T-helper 2 cell treated with Interferon-gamma antibody and Interleukin-4, amounts not matched to agents 5 μg/mL and 100 μg/mL, for 36 hours (primary cell): ENCODE results near the gene OR1M1.

Experiments used
- DNase-seq: peaks from one replicate; pipeline ENCODE4 v3.0.0; 2021; ENCODE audit warnings: low spot score
- H3K27ac Mint-ChIP-seq: one replicate; pipeline ENCODE4 v1.8.0; 2021; ENCODE audit warnings: mild to moderate bottlenecking, mixed read lengths
- H3K27me3 Mint-ChIP-seq: one replicate; pipeline ENCODE4 v1.8.0; 2021; ENCODE audit warnings: low read depth, mixed read lengths
- H3K36me3 Mint-ChIP-seq: one replicate; pipeline ENCODE4 v1.8.0; 2021; ENCODE audit warnings: low read depth, mixed read lengths
- H3K4me1 Mint-ChIP-seq: one replicate; pipeline ENCODE4 v1.8.0; 2021; ENCODE audit warnings: low read depth, mixed read lengths
- H3K4me3 Mint-ChIP-seq: one replicate; pipeline ENCODE4 v1.8.0; 2022; ENCODE audit warnings: mild to moderate bottlenecking, moderate library complexity, mixed read lengths
- H3K9me3 Mint-ChIP-seq: one replicate; pipeline ENCODE4 v1.8.0; 2021; ENCODE audit warnings: mixed read lengths

Gene OR1M1

GRCh38 chr19:9116547-9116946 is 29.7 kb downstream of the OR1M1 start:
- Mint-ChIP-seq H3K27me3 (no peaks in the 10 kb centered on the region), H3K4me1 (no peaks in the 10 kb centered on the region), H3K9me3 (peaks cover 3% of the 10 kb centered on the region), H3K4me3 (no peak overlapping the region), H3K27ac (no peak overlapping the region), H3K36me3 (no peaks in the 10 kb centered on the region)
- DNase-seq: no peak

- no peak within 1 kb of the TSS for H3K27ac Mint-ChIP-seq
- H3K9me3 Mint-ChIP-seq: peaks cover 7% of the 10 kb centered on the region
- H3K4me1 Mint-ChIP-seq: peaks cover 6% of the 10 kb centered on the region
- DNase-seq: no peak
- no peak within 1 kb of the TSS for H3K4me3 Mint-ChIP-seq
- no peaks in the 10 kb centered on the region for H3K36me3 Mint-ChIP-seq
- H3K27me3 Mint-ChIP-seq: peaks cover 2% of the 10 kb centered on the region
Measured at GRCh38 chr19:9126900-9127405, 40.1 kb downstream of the OR1M1 start, which contains the start of gene OR7G3. Gene OR7G3, minus strand, starts transcription at chr19:9126950. Its CDS starts 0 bp downstream, at chr19:9126950.

GRCh38 chr19:9128171-9128570 is 41.3 kb downstream of the OR1M1 start:
- DNase-seq: no peak
- H3K4me3 Mint-ChIP-seq: no peak overlapping the region

GRCh38 chr19:9130965-9131364 is 44.1 kb downstream of the OR1M1 start:
- Mint-ChIP-seq H3K4me3 (no peak overlapping the region), H3K9me3 (no peaks in the 10 kb centered on the region), H3K27ac (no peak overlapping the region), H3K4me1 (peaks cover 6% of the 10 kb centered on the region), H3K27me3 (peaks cover 2% of the 10 kb centered on the region), H3K36me3 (no peaks in the 10 kb centered on the region)
- no peak for DNase-seq

More at GRCh38 chr19:9128171-9128570, 41.3 kb downstream of the OR1M1 start:
- Mint-ChIP-seq H3K27ac (no peak overlapping the region), H3K4me1 (peaks cover 6% of the 10 kb centered on the region), H3K9me3 (peaks cover 3% of the 10 kb centered on the region), H3K27me3 (peaks cover 2% of the 10 kb centered on the region), H3K36me3 (no peaks in the 10 kb centered on the region)

- peaks cover 2% of the 10 kb centered on the region for H3K27me3 Mint-ChIP-seq
- no peak for DNase-seq
- no peaks in the 10 kb centered on the region for H3K9me3 Mint-ChIP-seq
- no peaks in the 10 kb centered on the region for H3K36me3 Mint-ChIP-seq
- no peak overlapping the region for H3K27ac Mint-ChIP-seq
- H3K4me1 Mint-ChIP-seq: peaks cover 4% of the 10 kb centered on the region
- H3K4me3 Mint-ChIP-seq: no peak overlapping the region
Measured at GRCh38 chr19:9132422-9132821, 45.6 kb downstream of the OR1M1 start.

- DNase-seq: no peak
- H3K36me3 Mint-ChIP-seq: peaks cover 32% of the 10 kb centered on the region
- no peaks in the 10 kb centered on the region for H3K27me3 Mint-ChIP-seq
- peaks cover 13% of the 10 kb centered on the region for H3K4me1 Mint-ChIP-seq
- H3K4me3 Mint-ChIP-seq: peak overlapping the region; percentile 92
- H3K9me3 Mint-ChIP-seq: peaks cover 20% of the 10 kb centered on the region
- H3K27ac Mint-ChIP-seq: peak overlapping the region; percentile 92
Measured at GRCh38 chr19:9139609-9140158, 52.8 kb downstream of the OR1M1 start.

GRCh38 chr19:9140159-9140874 is 53.5 kb downstream of the OR1M1 start, which contains the start of gene ZNF317:
Gene ZNF317, plus strand, starts transcription at chr19:9140397. Its CDS starts 15,620 bp downstream, at chr19:9156017.
- peak; percentile 87 for DNase-seq
- Mint-ChIP-seq H3K27me3 (no peaks in the 10 kb centered on the region), H3K9me3 (peaks cover 25% of the 10 kb centered on the region), H3K4me3 (peak within 1 kb of the TSS; percentile 92), H3K4me1 (peaks cover 13% of the 10 kb centered on the region), H3K36me3 (peaks cover 39% of the 10 kb centered on the region), H3K27ac (peak within 1 kb of the TSS; percentile 92)

- Mint-ChIP-seq H3K27me3 (no peaks in the 10 kb centered on the region), H3K4me1 (peaks cover 14% of the 10 kb centered on the region), H3K27ac (no peak overlapping the region), H3K4me3 (no peak overlapping the region), H3K36me3 (peaks cover 79% of the 10 kb centered on the region), H3K9me3 (peaks cover 62% of the 10 kb centered on the region)
- DNase-seq: no peak
Measured at GRCh38 chr19:9144920-9145319, 58.1 kb downstream of the OR1M1 start.
